Measurements from ENCODE around the gene CNTN1. TPM values are rescaled to one million over a fixed set of nuclear protein-coding genes. Genes with fewer than 3 reads are reported as not detected.

CNTN1 gene
- polyA plus RNA-seq, 1 donor from 2014 or later = 101 TPM

GRCh38 chr12:41112903-41113302, 420.7 kb downstream of the CNTN1 start:
- no peaks in the 10 kb centered on the region for H4K20me1 ChIP-seq (ENCODE audit: insufficient read depth)
- no peaks in the 10 kb centered on the region for H3K9me3 ChIP-seq (ENCODE audit: low read length)
- H3K4me3 ChIP-seq (ENCODE audit: low read length) = no peak overlapping the region
- no peak overlapping the region for H3K9ac ChIP-seq (ENCODE audit: low read length)
- TF ChIP-seq REST (IDR thresholded peaks at IDR 0.05; ENCODE audit: borderline replicate concordance) (no peak), MXI1 (conservative IDR thresholded peaks at IDR 0.05; ENCODE audit: poor library complexity, severe bottlenecking) (no peak), EP300 (conservative IDR thresholded peaks at IDR 0.05; ENCODE audit: poor library complexity, severe bottlenecking) (no peak), TAF1 (IDR thresholded peaks at IDR 0.05; ENCODE audit: low read depth) (no peak)
- no peak overlapping the region for H3K4me2 ChIP-seq (ENCODE audit: low read length)
- H3K27ac ChIP-seq (ENCODE audit: low read length) = no peak overlapping the region
- H3K27me3 ChIP-seq (ENCODE audit: insufficient read depth, low read depth, low read length) = no peaks in the 10 kb centered on the region
- no peaks in the 10 kb centered on the region for H3K9me2 ChIP-seq (ENCODE audit: insufficient read depth, low read length)
- no peaks in the 10 kb centered on the region for H3F3A ChIP-seq (ENCODE audit: insufficient read depth, low read length, poor library complexity, severe bottlenecking)
- no peaks in the 10 kb centered on the region for H3K79me2 ChIP-seq (replicated peaks; ENCODE audit: insufficient read depth, low read length)
- H3K36me3 ChIP-seq (ENCODE audit: insufficient read depth, low read length) = no peaks in the 10 kb centered on the region
- H2AFZ ChIP-seq (ENCODE audit: low read depth, low read length) = no peak overlapping the region

GRCh38 chr12:41120211-41120610, 428.0 kb downstream of the CNTN1 start:
- no peak for TF ChIP-seq TAF1 (IDR thresholded peaks at IDR 0.05; ENCODE audit: low read depth)
- TF ChIP-seq MXI1 (conservative IDR thresholded peaks at IDR 0.05; ENCODE audit: poor library complexity, severe bottlenecking) = no peak
- no peak for TF ChIP-seq EP300 (conservative IDR thresholded peaks at IDR 0.05; ENCODE audit: poor library complexity, severe bottlenecking)
- no peak for TF ChIP-seq RAD21 (conservative IDR thresholded peaks at IDR 0.05)
- no peak for TF ChIP-seq CTCF (IDR thresholded peaks at IDR 0.05; ENCODE audit: poor library complexity, severe bottlenecking)
- no peak for TF ChIP-seq EZH2 (IDR thresholded peaks at IDR 0.05; ENCODE audit: borderline replicate concordance, insufficient read depth, low read length, poor library complexity, severe bottlenecking)
- no peak for TF ChIP-seq SMC3 (conservative IDR thresholded peaks at IDR 0.05; ENCODE audit: poor library complexity)
- TF ChIP-seq REST (IDR thresholded peaks at IDR 0.05; ENCODE audit: borderline replicate concordance) = no peak
- TF ChIP-seq POLR2AphosphoS5 (IDR thresholded peaks at IDR 0.05) = no peak
- Histone ChIP-seq H3K36me3 (ENCODE audit: insufficient read depth, low read length) (no peaks in the 10 kb centered on the region), H3K27ac (ENCODE audit: low read length) (no peak overlapping the region)

More at GRCh38 chr12:41120211-41120610, 428.0 kb downstream of the CNTN1 start:
- Histone ChIP-seq H3K4me2 (ENCODE audit: low read length) (no peak overlapping the region), H3K79me2 (replicated peaks; ENCODE audit: insufficient read depth, low read length) (no peaks in the 10 kb centered on the region), H3K9ac (ENCODE audit: low read length) (no peak overlapping the region), H3K27me3 (ENCODE audit: insufficient read depth, low read depth, low read length) (no peaks in the 10 kb centered on the region), H2AFZ (ENCODE audit: low read depth, low read length) (no peak overlapping the region), H3K9me2 (ENCODE audit: insufficient read depth, low read length) (no peaks in the 10 kb centered on the region), H4K20me1 (ENCODE audit: insufficient read depth) (no peaks in the 10 kb centered on the region), H3K4me3 (ENCODE audit: low read length) (no peak overlapping the region), H3K9me3 (ENCODE audit: low read length) (no peaks in the 10 kb centered on the region), H3F3A (ENCODE audit: insufficient read depth, low read length, poor library complexity, severe bottlenecking) (no peaks in the 10 kb centered on the region)

Measured in neural cell (in vitro differentiated cells).